Measurements from ENCODE around the gene ERC1.

DNA sequence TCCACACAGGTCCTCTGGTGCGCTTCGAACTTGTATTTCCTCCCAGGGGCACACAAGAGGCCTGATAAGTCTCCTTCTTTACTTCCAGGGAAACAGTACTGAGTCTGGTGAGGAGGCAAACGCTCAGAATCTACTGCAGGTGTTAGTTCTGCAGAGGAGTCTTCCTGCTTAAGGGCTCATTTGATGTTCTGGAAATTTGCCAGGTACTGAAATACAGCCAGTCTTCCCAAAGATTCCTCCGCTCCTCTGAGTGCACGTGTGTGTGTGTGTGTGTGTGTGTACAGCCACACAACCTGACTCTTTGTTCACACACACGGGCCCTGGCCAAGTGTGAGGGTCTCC, 511.3 kb downstream of the ERC1 start:
- TF ChIP-seq GATA2 (IDR thresholded peaks at IDR 0.05; ENCODE audit: low read depth, low read length): no peak
- TF ChIP-seq GATA3 (IDR thresholded peaks at IDR 0.05; ENCODE audit: low read depth, low read length): no peak
